GM12878 (cell line): Measurements from ENCODE around the gene HES2. TPM values are rescaled to one million over a fixed set of nuclear protein-coding genes. Genes with fewer than 3 reads are reported as not detected.
"Not testable (repeated sequence)": the region's sequence is repeated elsewhere in the genome, so short reads cannot be mapped to it uniquely, and the experiment has no call there.

ENCODE experiments used
- ATAC-seq: fragments of 200-7000 bp; cut with Tn5 transposase; 3 replicates; pipeline ENCODE4 v1.9.1; 2020; ENCODE audit warnings: mild to moderate bottlenecking, moderate library complexity
- BruUV-seq: library from RNA; stranded (reverse); fragments of 400-500 nt; replicated peaks from 2 replicates; lab custom pipeline; 2021; lab: Mats Ljungman, UMichigan
- CTCF ChIA-PET: fragments of 300-600 bp; sonication (Branson Sonifier 250); formaldehyde crosslinking; extraction: SDS; loops from one replicate; lab custom pipeline; 2021; ENCODE audit warnings: inconsistent platforms; lab: Yijun Ruan, JAX
- POLR2A ChIA-PET: fragments of 350-600 bp; formaldehyde crosslinking; extraction: SDS; loops from one replicate; lab custom pipeline; 2021; ENCODE audit warnings: inconsistent platforms; lab: Charles Lee
- RAD21 ChIA-PET: fragments of 300-600 bp; sonication (Branson Sonifier 250); formaldehyde crosslinking; loops from one replicate; lab custom pipeline; 2023; ENCODE audit warnings: antibody characterized with exemption; ENCODE audit not compliant: unreplicated experiment; lab: Charles Lee
- SMC1A ChIA-PET: fragments of 300-600 bp; sonication (Branson Sonifier 250); formaldehyde crosslinking; loops from one replicate; lab custom pipeline; 2023; ENCODE audit not compliant: unreplicated experiment, uncharacterized antibody; lab: Charles Lee
- DNase-seq: peaks from one replicate; pipeline ENCODE4 v3.0.0-alpha.2; 2011; ENCODE audit warnings: low read depth, low spot score
- FAIRE-seq: peaks from 3 replicates; lab custom pipeline; 2011; peaks lifted over from hg19 to GRCh38; lab: Jason Lieb, UNC
- H2AFZ ChIP-seq: 2 replicates; pipeline ENCODE4 v1.6.0; 2011; ENCODE audit warnings: low read depth, low read length, control low read depth; ENCODE audit not compliant: control insufficient read depth
- H3K27ac ChIP-seq: 2 replicates; pipeline ENCODE4 v1.5.1; 2011; ENCODE audit warnings: control low read depth; ENCODE audit not compliant: control insufficient read depth, insufficient read depth
- H3K27me3 ChIP-seq, 2 experiments: replicated peaks in 1 of 2; 2 replicates each; pipeline versions ENCODE4 v1.6.0 to v1.6.1; 2011; ENCODE audit warnings: low read length in 1 of 2; ENCODE audit not compliant: control insufficient read depth in 2 of 2, insufficient read depth in 2 of 2
- H3K36me3 ChIP-seq, 2 experiments: 2 replicates each; pipeline ENCODE4 v1.5.1; 2011; ENCODE audit warnings: low read length in 1 of 2; ENCODE audit not compliant: control insufficient read depth in 2 of 2, insufficient read depth in 2 of 2
- H3K4me1 ChIP-seq: 2 replicates; pipeline ENCODE4 v1.6.1; 2011; ENCODE audit warnings: mild to moderate bottlenecking, low read length, moderate library complexity, mixed read lengths; ENCODE audit not compliant: control insufficient read depth, insufficient read depth
- H3K4me2 ChIP-seq: 2 replicates; pipeline ENCODE4 v1.6.0; 2011; ENCODE audit warnings: control low read depth; ENCODE audit not compliant: control insufficient read depth, insufficient read depth
- H3K4me3 ChIP-seq: fragments of 200-600 bp; sonication (generic); 2 replicates; pipeline ENCODE4 v1.5.1; 2016
- H3K79me2 ChIP-seq: 2 replicates; pipeline ENCODE4 v1.6.0; 2011; ENCODE audit warnings: low read length; ENCODE audit not compliant: control insufficient read depth, insufficient read depth
- H3K9ac ChIP-seq: 2 replicates; pipeline ENCODE4 v1.8.0; 2011; ENCODE audit warnings: low read length, control low read depth, mixed read lengths; ENCODE audit not compliant: control insufficient read depth, insufficient read depth
- H3K9me3 ChIP-seq: replicated peaks from 3 replicates; pipeline ENCODE4 v1.5.1; 2011; ENCODE audit warnings: mild to moderate bottlenecking, low read length; ENCODE audit not compliant: control insufficient read depth, insufficient read depth
- H4K20me1 ChIP-seq: 2 replicates; pipeline ENCODE4 v1.6.0; 2011; ENCODE audit not compliant: control insufficient read depth, insufficient read depth
- WGBS: methylation state at CpG from one replicate; pipeline ENCODE4 v1.1.6; 2016; ENCODE audit warnings: low lambda C conversion rate; ENCODE audit not compliant: insufficient replicate concordance, insufficient coverage; ENCODE audit errors: missing lambda C conversion rate; 5-methylcytosine and 5-hydroxymethylcytosine counted together
- in situ Hi-C: fragments of 300-500 bp; cut with MboI; formaldehyde crosslinking; loops from 9 replicates; pipeline ENCODE4 v1.14.3; 2018; ENCODE audit warnings: mixed read lengths
- intact Hi-C: fragments of 100-400 bp; cut with micrococcal nuclease; formaldehyde crosslinking; loops from one replicate; pipeline ENCODE4 v1.14.2; 2022; ENCODE audit not compliant: unreplicated experiment
- polyA plus RNA-seq, 11 experiments: library from polyadenylated mRNA; depleted of rRNA in 4 of 11; unstranded in 6 of 11; stranded (reverse) in 5 of 11; fragments of >200 nt; fragmentation: Nextera tagmentation in 4 of 11; fragmentation: Illumina TruSeq in 1 of 11; extraction: Ambion mirVana in 4 of 11; extraction: Trizol in 1 of 11; gene quantifications; 1 replicate in 1 of 11; 2 replicates in 10 of 11; pipeline versions ENCODE4 v1.2.1 to v1.2.3, GENCODE V29; 2011 to 2016; ENCODE audit warnings: inconsistent platforms in 2 of 11, missing spikeins in 2 of 11, low read depth in 1 of 11
- total RNA-seq, 4 experiments: library from RNA; depleted of rRNA in 3 of 4; stranded (reverse); fragments of >200 nt in 3 of 4; fragmentation: Illumina TruSeq in 1 of 4; extraction: Trizol in 1 of 4; gene quantifications; 2 replicates each; pipeline versions ENCODE4 v1.2.1 to v1.2.3, GENCODE V29; 2013 to 2021
- TF ChIP-seq, protein P1 (sequence below), 3 experiments: IDR thresholded peaks in 2 of 3; conservative IDR thresholded peaks in 1 of 3; 2 replicates each; pipeline ENCODE4 v1.5.1; 2011; ENCODE audit warnings: low read depth in 3 of 3, low read length in 3 of 3, mild to moderate bottlenecking in 3 of 3, control low read depth in 2 of 3, moderate library complexity in 2 of 3, inconsistent platforms in 1 of 3, mixed read lengths in 1 of 3; ENCODE audit not compliant: control insufficient read depth in 2 of 3, insufficient read depth in 1 of 3; ENCODE audit errors: extremely low read depth in 1 of 3

HES2 gene
- total and polyA plus RNA-seq, 10 of the 15 experiments (the other 5 are each of a cell fraction or from before 2014, with no cell fraction given) = 0.13 to 2.0 (median 0.26) TPM

DNA sequence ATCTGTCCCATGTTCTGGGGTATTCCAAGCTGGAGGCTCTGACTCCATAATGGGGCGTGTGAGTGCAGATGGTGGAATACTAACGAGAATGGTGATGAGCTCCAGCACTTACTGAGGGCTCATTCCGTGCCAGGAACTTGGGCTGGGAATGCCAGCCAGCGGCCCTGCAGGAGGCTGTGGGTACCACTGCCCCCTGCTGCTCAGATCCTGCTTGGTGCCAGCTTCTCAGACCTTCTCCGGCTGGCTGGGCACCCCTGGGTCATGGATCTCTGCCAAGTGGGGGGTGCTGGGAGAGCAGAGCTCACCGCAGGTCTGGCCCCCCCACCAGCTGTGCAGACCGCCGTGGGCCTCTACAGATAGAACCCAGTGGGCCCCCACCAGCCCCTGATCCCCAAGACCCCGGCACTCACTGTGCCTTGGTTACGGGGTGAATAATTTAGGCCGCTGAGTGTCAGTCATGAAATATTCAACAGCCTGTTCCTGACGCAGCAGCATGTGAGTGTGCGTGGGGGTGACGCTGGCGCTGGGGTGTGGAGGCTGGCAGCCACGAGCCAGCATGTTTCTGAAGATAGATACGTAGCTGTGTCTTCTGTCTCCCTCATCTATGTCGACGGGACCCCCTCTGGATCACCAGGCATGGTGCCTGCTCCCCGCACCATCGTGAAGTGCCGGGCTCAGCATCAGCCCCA is 17.4 kb upstream of the HES2 start:
- H4K20me1 ChIP-seq, H3K4me3 ChIP-seq, FAIRE-seq, ATAC-seq, H3K4me2 ChIP-seq, H3K9me3 ChIP-seq, H3K4me1 ChIP-seq, intact Hi-C loops, H3K27ac ChIP-seq, DNase-seq, H3K27me3 ChIP-seq, H3K9ac ChIP-seq, H3K36me3 ChIP-seq, H2AFZ ChIP-seq, in situ Hi-C loops, H3K79me2 ChIP-seq, BruUV-seq: not testable (repeated sequence)
- RAD21 ChIA-PET = interaction anchor here (0.8 to 4.2 kb wide), 6 partner anchors 15 to 89 kb away, joined by 3 to 44 read pairs (median 6); no protein-coding TSS in a partner anchor
- POLR2A ChIA-PET = interaction anchor here (0.6 to 0.9 kb wide), 2 partner anchors 14 to 170 kb away, joined by 3 to 4 read pairs; no protein-coding TSS in a partner anchor
- CTCF ChIA-PET = interaction anchor here (0.5 to 8.0 kb wide), 22 partner anchors 7 to 202 kb away, joined by 3 to 137 read pairs (median 5); partner anchors contain the start of genes ESPN and HES2
- SMC1A ChIA-PET = interaction anchor here (0.8 to 2.5 kb wide), 7 partner anchors 11 to 191 kb away, joined by 3 to 17 read pairs (median 5); no protein-coding TSS in a partner anchor
- TF ChIP-seq, protein P1, sequence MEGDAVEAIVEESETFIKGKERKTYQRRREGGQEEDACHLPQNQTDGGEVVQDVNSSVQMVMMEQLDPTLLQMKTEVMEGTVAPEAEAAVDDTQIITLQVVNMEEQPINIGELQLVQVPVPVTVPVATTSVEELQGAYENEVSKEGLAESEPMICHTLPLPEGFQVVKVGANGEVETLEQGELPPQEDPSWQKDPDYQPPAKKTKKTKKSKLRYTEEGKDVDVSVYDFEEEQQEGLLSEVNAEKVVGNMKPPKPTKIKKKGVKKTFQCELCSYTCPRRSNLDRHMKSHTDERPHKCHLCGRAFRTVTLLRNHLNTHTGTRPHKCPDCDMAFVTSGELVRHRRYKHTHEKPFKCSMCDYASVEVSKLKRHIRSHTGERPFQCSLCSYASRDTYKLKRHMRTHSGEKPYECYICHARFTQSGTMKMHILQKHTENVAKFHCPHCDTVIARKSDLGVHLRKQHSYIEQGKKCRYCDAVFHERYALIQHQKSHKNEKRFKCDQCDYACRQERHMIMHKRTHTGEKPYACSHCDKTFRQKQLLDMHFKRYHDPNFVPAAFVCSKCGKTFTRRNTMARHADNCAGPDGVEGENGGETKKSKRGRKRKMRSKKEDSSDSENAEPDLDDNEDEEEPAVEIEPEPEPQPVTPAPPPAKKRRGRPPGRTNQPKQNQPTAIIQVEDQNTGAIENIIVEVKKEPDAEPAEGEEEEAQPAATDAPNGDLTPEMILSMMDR (IDR thresholded peaks at IDR 0.05 in 2 of 3, conservative IDR thresholded peaks at IDR 0.05 in 1 of 3; ENCODE audit: control insufficient read depth in 2 of 3, extremely low read depth in 1 of 3, insufficient read depth in 1 of 3, low read depth in 3 of 3, low read length in 3 of 3) = 0 out of 6 replicates have a peak, but pooled peaks of 2 of the 3 experiments have one; percentile 2 to 12
- 17% methylated on average over 21 of the region's 22 CpGs for WGBS

DNA sequence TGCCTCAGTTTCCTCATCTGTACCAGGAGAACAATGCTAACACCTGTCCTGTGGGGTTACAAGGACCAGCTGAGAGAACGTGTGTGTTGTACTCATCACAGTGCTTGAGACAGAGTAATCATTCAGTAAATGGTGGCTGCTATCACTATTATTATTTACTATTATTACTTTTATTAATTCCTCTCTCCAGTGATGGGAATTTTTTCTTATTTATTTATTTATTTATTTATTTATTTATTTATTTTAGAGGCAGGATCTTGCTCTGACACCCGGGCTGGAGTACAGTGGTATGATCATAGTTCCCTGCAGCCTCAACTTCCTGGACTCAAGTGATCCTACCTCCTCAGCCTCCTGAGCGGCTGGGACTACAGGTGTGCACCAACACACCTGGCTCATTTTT is 16.6 kb upstream of the HES2 start:
- BruUV-seq, H2AFZ ChIP-seq, H3K4me2 ChIP-seq, H3K36me3 ChIP-seq, H4K20me1 ChIP-seq, H3K79me2 ChIP-seq, SMC1A ChIA-PET, H3K9me3 ChIP-seq, FAIRE-seq, H3K4me1 ChIP-seq, H3K27me3 ChIP-seq, in situ Hi-C loops, DNase-seq, ATAC-seq, H3K27ac ChIP-seq, H3K4me3 ChIP-seq, H3K9ac ChIP-seq, intact Hi-C loops: not testable (repeated sequence)
- 2% methylated on average over 3 of the region's 3 CpGs for WGBS
- CTCF ChIA-PET = interaction anchor here (0.8 to 5.3 kb wide), 3 partner anchors 13 to 190 kb away, joined by 4 to 86 read pairs (median 29); no protein-coding TSS in a partner anchor
- RAD21 ChIA-PET = interaction anchor here (4.2 kb wide), 1 partner anchor 14 kb away, joined by 44 read pairs; no protein-coding TSS in a partner anchor
- POLR2A ChIA-PET = interaction anchor here (0.5 kb wide), 1 partner anchor 144 kb away, joined by 3 read pairs; the partner anchor contains the start of gene ZBTB48
